Measurements from ENCODE around the gene POLR3G. TPM values are rescaled to one million over a fixed set of nuclear protein-coding genes. Genes with fewer than 3 reads are reported as not detected.

POLR3G gene
- total RNA-seq, 1 experiment from 2014 or later = 62.5 TPM

- Histone ChIP-seq H3K36me3 (ENCODE audit: insufficient read depth, low read length) (peaks cover 11% of the 10 kb centered on the region), H3K4me2 (ENCODE audit: low read depth, low read length, poor library complexity, severe bottlenecking) (peak overlapping the region; percentile 89), H3K79me2 (ENCODE audit: low read length) (peaks cover 90% of the 10 kb centered on the region), H3K4me1 (ENCODE audit: low read length) (peaks cover 38% of the 10 kb centered on the region), H3K4me3 (ENCODE audit: low read length) (peak overlapping the region; percentile 97), H4K20me1 (ENCODE audit: insufficient read depth, low read depth, low read length) (no peaks in the 10 kb centered on the region), H3K9me2 (replicated peaks; ENCODE audit: insufficient read depth, low read length) (no peaks in the 10 kb centered on the region), H3K27ac (ENCODE audit: low read length) (peak overlapping the region; percentile 70; the same call in 1 of the 2 replicates), H3K9ac (ENCODE audit: low read length) (peak overlapping the region; percentile 95), H3K9me3 (ENCODE audit: low read length) (no peaks in the 10 kb centered on the region), H3K27me3 (ENCODE audit: low read length) (no peaks in the 10 kb centered on the region), H2AFZ (ENCODE audit: low read length) (peak overlapping the region; percentile 4; the same call in 1 of the 2 replicates)
- DNase-seq = peak; percentile 47
Measured at GRCh38 chr5:90472783-90473395, 1.8 kb upstream of the POLR3G start.

DNA sequence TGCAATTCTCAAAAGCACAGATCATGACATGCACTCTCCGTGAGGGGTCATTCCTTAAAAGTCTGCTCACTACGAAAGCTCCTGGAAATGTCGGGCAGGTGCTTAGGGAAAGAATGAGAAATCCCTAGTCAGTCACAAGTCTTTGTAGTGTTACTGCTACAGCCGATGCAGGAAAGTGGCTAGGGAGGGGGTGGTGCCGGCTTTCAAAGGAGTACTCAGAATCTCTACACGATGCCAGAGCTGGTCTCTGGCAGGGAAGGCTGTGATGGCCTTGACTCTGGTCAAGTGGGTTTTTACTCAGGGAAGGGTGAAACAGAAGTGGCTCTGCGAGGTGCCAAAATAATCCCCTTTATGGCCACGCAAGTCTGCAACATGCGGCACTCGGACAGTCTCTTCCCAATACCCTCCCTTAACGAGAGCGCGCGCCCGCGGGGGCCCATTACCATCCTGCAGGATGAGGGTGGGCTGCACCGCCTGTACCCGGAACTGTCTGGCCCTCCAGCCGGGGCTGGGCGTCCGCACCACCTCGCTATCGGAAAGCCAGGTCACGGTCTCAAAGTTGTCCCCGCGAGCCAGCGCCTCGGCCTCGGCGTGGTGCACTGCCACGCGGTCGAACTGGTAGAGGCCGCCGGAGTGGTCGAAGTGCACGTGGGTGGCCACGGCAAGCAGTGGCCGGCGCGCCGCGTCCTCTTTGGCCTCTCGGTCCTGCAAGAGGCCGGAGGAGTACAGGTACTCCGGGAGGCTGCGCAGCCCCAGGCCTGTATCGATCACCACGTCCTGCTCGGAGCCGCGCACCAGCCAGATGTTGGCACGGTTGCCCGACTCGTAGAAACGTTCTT, 1.0 kb upstream of the POLR3G start:
- H3K79me2 ChIP-seq (ENCODE audit: low read length) = peaks cover 94% of the 10 kb centered on the region
- peak overlapping the region; percentile 97 for H3K4me3 ChIP-seq (ENCODE audit: low read length)
- H3K27me3 ChIP-seq (ENCODE audit: low read length) = no peaks in the 10 kb centered on the region
- no peaks in the 10 kb centered on the region for H4K20me1 ChIP-seq (ENCODE audit: insufficient read depth, low read depth, low read length)
- peaks cover 16% of the 10 kb centered on the region for H3K36me3 ChIP-seq (ENCODE audit: insufficient read depth, low read length)
- H3K4me2 ChIP-seq (ENCODE audit: low read depth, low read length, poor library complexity, severe bottlenecking) = peak overlapping the region; percentile 89
- peak overlapping the region; percentile 95 for H3K9ac ChIP-seq (ENCODE audit: low read length)
- H3K4me1 ChIP-seq (ENCODE audit: low read length) = peaks cover 40% of the 10 kb centered on the region
- H2AFZ ChIP-seq (ENCODE audit: low read length) = peak overlapping the region; percentile 66; the same call in 1 of the 2 replicates
- peak overlapping the region; percentile 70 for H3K27ac ChIP-seq (ENCODE audit: low read length)
- H3K9me3 ChIP-seq (ENCODE audit: low read length) = no peaks in the 10 kb centered on the region
- no peaks in the 10 kb centered on the region for H3K9me2 ChIP-seq (replicated peaks; ENCODE audit: insufficient read depth, low read length)
- peak; percentile 68 for DNase-seq

DNA sequence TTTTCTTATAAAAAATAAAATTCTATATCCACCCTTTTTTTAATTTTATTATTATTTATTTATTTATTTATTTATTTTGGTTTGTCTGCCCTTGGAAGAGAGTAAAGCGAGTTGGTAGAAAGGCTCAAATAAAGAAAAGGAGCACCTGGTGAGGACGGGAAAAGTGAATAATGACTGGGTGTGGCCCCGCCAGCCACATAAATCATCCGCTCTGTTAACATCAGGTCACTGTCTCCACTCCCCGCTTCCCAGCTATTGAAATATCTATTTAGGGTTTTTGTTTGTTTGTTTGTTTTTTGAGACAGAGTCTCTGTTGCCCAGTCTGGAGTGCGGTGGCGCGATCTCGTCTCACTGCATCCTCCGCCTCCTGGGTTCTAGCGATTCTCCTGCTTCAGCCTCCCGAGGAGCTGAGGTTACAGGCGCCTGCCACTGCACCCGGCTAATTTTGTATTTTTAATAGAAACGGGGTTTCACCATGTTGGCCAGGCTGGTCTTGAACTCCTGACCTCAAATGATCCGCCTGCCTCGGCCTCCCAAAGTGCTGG, 844 bp downstream of the POLR3G start:
- Histone ChIP-seq H3K36me3 (ENCODE audit: insufficient read depth, low read length) (peaks cover 26% of the 10 kb centered on the region), H3K4me1 (ENCODE audit: low read length) (peaks cover 40% of the 10 kb centered on the region), H4K20me1 (ENCODE audit: insufficient read depth, low read depth, low read length) (no peaks in the 10 kb centered on the region), H2AFZ (ENCODE audit: low read length) (no peak overlapping the region), H3K9me2 (replicated peaks; ENCODE audit: insufficient read depth, low read length) (no peaks in the 10 kb centered on the region), H3K27me3 (ENCODE audit: low read length) (no peaks in the 10 kb centered on the region), H3K9ac (ENCODE audit: low read length) (peak overlapping the region; percentile 95), H3K79me2 (ENCODE audit: low read length) (peaks cover 98% of the 10 kb centered on the region), H3K9me3 (ENCODE audit: low read length) (no peaks in the 10 kb centered on the region), H3K4me3 (ENCODE audit: low read length) (peak overlapping the region; percentile 97), H3K4me2 (ENCODE audit: low read depth, low read length, poor library complexity, severe bottlenecking) (peak overlapping the region; percentile 89), H3K27ac (ENCODE audit: low read length) (no peak overlapping the region)
- no peak for DNase-seq

GRCh38 chr5:90476391-90476790, 1.7 kb downstream of the POLR3G start:
- Histone ChIP-seq H3K36me3 (ENCODE audit: insufficient read depth, low read length) (peaks cover 27% of the 10 kb centered on the region), H3K27ac (ENCODE audit: low read length) (no peak overlapping the region), H3K79me2 (ENCODE audit: low read length) (peaks cover 98% of the 10 kb centered on the region), H3K9me2 (replicated peaks; ENCODE audit: insufficient read depth, low read length) (no peaks in the 10 kb centered on the region), H3K4me3 (ENCODE audit: low read length) (peak overlapping the region; percentile 97), H3K4me1 (ENCODE audit: low read length) (peaks cover 40% of the 10 kb centered on the region), H3K9me3 (ENCODE audit: low read length) (no peaks in the 10 kb centered on the region), H3K27me3 (ENCODE audit: low read length) (no peaks in the 10 kb centered on the region), H3K4me2 (ENCODE audit: low read depth, low read length, poor library complexity, severe bottlenecking) (peak overlapping the region; percentile 89), H2AFZ (ENCODE audit: low read length) (no peak overlapping the region), H4K20me1 (ENCODE audit: insufficient read depth, low read depth, low read length) (no peaks in the 10 kb centered on the region), H3K9ac (ENCODE audit: low read length) (peak overlapping the region; percentile 95)
- no peak for DNase-seq

GRCh38 chr5:90477073-90477472, 2.4 kb downstream of the POLR3G start:
- DNase-seq = no peak
- no peak overlapping the region for H3K27ac ChIP-seq (ENCODE audit: low read length)
- H3K79me2 ChIP-seq (ENCODE audit: low read length) = peaks cover 98% of the 10 kb centered on the region
- no peaks in the 10 kb centered on the region for H4K20me1 ChIP-seq (ENCODE audit: insufficient read depth, low read depth, low read length)
- no peaks in the 10 kb centered on the region for H3K9me2 ChIP-seq (replicated peaks; ENCODE audit: insufficient read depth, low read length)
- peaks cover 24% of the 10 kb centered on the region for H3K36me3 ChIP-seq (ENCODE audit: insufficient read depth, low read length)
- H3K27me3 ChIP-seq (ENCODE audit: low read length) = no peaks in the 10 kb centered on the region
- no peak overlapping the region for H2AFZ ChIP-seq (ENCODE audit: low read length)
- H3K4me1 ChIP-seq (ENCODE audit: low read length) = peaks cover 37% of the 10 kb centered on the region
- H3K4me2 ChIP-seq (ENCODE audit: low read depth, low read length, poor library complexity, severe bottlenecking) = peak overlapping the region; percentile 89
- H3K9ac ChIP-seq (ENCODE audit: low read length) = no peak overlapping the region
- no peak overlapping the region; the same call in 1 of the 2 replicates for H3K4me3 ChIP-seq (ENCODE audit: low read length)
- no peaks in the 10 kb centered on the region for H3K9me3 ChIP-seq (ENCODE audit: low read length)

DNA sequence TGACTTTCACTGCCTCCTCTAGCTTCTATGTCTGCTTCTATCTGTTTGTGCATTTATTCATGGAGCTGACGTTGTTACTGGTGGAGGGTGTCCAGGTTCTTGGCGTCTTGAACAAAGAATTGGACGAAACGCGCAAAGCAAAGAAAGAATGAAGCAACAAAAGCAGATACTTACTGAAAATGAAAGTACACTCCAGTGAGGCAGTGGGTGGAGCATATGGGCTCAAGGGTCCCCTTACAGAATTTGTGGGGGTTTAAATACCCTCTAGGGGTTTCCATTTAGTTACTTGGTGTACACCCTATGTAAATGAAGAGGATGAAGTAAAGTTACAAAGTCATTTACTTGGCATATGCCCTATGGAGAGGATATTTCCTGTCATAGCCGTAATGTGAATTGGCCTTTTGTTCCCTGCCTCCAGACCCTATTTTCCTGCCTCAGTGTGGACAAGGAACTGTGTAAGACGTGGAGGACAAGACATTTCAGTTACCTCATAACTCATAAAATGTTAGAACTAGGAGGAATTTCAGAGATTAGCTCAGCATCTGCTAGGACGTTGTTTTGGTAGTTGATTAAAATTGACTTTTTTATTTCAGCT, 3.1 kb downstream of the POLR3G start:
- H4K20me1 ChIP-seq (ENCODE audit: insufficient read depth, low read depth, low read length) = no peaks in the 10 kb centered on the region
- H3K9me3 ChIP-seq (ENCODE audit: low read length) = no peaks in the 10 kb centered on the region
- H3K4me3 ChIP-seq (ENCODE audit: low read length) = no peak overlapping the region
- no peaks in the 10 kb centered on the region for H3K27me3 ChIP-seq (ENCODE audit: low read length)
- H3K4me1 ChIP-seq (ENCODE audit: low read length) = peaks cover 31% of the 10 kb centered on the region
- H3K9ac ChIP-seq (ENCODE audit: low read length) = no peak overlapping the region
- no peak for DNase-seq
- no peaks in the 10 kb centered on the region for H3K9me2 ChIP-seq (replicated peaks; ENCODE audit: insufficient read depth, low read length)
- H3K79me2 ChIP-seq (ENCODE audit: low read length) = peaks cover 97% of the 10 kb centered on the region
- H3K27ac ChIP-seq (ENCODE audit: low read length) = no peak overlapping the region
- peaks cover 24% of the 10 kb centered on the region for H3K36me3 ChIP-seq (ENCODE audit: insufficient read depth, low read length)
- peak overlapping the region; percentile 89 for H3K4me2 ChIP-seq (ENCODE audit: low read depth, low read length, poor library complexity, severe bottlenecking)
- H2AFZ ChIP-seq (ENCODE audit: low read length) = no peak overlapping the region

DNA sequence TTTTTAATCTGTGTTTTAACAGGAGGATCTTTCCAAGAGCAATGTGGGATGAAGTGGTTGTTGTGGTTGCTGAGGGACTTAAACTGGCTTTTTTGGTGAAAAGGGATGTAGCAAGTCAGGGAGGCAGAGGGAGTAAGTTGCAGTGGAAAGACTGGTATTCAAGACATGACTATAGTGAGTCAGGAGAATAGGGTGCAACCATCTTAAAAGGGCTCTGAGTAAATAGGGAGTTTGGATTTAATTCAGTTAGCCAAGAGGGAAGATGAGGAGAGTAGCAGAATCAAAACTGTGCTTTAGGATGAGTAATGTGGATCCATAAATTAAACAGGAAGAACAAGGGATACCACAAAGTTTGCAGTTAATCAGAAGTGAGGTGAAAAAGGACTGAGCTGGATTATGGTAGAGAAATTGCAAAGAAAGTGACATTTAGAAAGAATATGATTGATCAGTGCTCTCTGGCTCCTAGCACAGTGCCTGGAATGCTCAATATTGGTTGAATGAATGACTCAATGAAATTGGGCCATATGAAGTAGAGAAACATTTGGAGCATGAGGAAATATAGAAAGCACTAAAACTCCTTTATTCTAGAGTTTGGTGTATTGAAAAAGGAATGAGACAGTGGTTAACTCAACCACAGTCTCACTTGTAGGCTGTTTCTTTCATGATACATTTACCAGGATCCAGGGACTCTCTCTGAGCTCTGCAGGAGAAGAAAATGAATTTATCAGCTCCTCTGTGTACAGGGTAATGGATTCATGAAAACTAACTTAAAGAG, 5.1 kb downstream of the POLR3G start:
- Histone ChIP-seq H3K27me3 (ENCODE audit: low read length) (no peaks in the 10 kb centered on the region), H3K9ac (ENCODE audit: low read length) (no peak overlapping the region), H3K4me1 (ENCODE audit: low read length) (peaks cover 26% of the 10 kb centered on the region), H3K9me2 (replicated peaks; ENCODE audit: insufficient read depth, low read length) (no peaks in the 10 kb centered on the region), H3K27ac (ENCODE audit: low read length) (no peak overlapping the region), H3K4me2 (ENCODE audit: low read depth, low read length, poor library complexity, severe bottlenecking) (no peak overlapping the region), H3K9me3 (ENCODE audit: low read length) (no peaks in the 10 kb centered on the region), H3K79me2 (ENCODE audit: low read length) (peaks cover 95% of the 10 kb centered on the region), H2AFZ (ENCODE audit: low read length) (no peak overlapping the region), H3K36me3 (ENCODE audit: insufficient read depth, low read length) (peaks cover 26% of the 10 kb centered on the region), H4K20me1 (ENCODE audit: insufficient read depth, low read depth, low read length) (no peaks in the 10 kb centered on the region), H3K4me3 (ENCODE audit: low read length) (no peak overlapping the region)
- DNase-seq = no peak
